ENCODE data around the gene PJVK. TPM values are rescaled to one million over a fixed set of nuclear protein-coding genes. Genes with fewer than 3 reads are reported as not detected.

Gene PJVK
- polyA plus RNA-seq, 3 donors: 1.4 TPM; not detected in 2

DNA sequence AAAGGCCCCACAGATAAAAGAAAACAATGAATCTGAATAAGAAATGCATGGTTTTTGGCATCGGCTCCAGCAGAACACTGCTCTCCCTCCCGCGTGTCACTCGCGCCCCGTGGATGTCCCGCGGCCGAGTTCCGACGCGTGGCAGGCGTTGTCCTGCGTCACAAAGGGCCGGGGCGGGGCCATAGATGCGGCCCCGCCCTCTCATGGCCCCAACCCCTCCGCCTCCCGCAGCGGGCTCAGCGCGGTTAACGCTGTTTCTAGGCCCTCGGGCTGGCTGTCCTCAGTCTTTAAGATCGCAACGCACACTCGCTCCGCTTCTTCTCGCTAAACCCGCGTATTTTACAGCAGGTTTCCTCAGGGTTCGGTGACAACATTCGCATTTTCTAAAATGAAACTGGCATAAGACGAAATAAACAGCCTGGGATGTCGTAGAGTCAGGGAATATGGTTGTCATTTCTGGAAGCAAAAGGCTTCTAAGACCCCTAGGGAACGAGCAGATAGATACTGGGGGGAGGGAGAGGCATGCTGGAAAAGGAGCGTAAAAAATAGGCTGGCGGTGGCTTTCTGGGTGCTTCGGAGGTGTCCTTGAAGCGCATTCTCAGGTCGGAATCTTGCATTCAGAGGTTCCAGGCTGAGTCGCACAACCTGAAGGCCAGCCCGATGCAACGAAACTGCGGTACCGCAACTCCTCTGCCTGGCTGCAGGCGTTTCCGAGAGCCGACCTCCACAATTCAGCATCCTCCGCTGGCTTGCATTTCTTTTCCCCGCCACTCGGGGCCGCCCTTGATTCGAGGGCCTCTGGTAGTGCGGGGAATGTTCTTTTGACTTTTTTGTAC, 27.5 kb downstream of the PJVK start, which contains the start of gene FKBP7:
Gene FKBP7 (minus strand): TSS at position 162 of the 836 bp plus-strand sequence. CDS start 101 bp downstream, at position 61.
- Mint-ChIP-seq H3K4me3 (peak within 1 kb of the TSS; percentile 95 to 98), H3K9me3 (no peaks in the 10 kb centered on the region), H3K27ac (peak within 1 kb of the TSS; percentile 97 to 100 (median 99)), H3K4me1 (peaks cover 34% of the 10 kb centered on the region), H3K27me3 (ENCODE audit: low read depth in 3 of 3) (no peaks in the 10 kb centered on the region), H3K36me3 (no peaks in the 10 kb centered on the region)
- H3K79me2 ChIP-seq (ENCODE audit: insufficient read depth, low read length): peaks cover 35% of the 10 kb centered on the region
- peaks cover 33 to 39% of the 10 kb centered on the region in 2 donors for H3K4me1 ChIP-seq (ENCODE audit: control insufficient read depth in 1 of 2, insufficient read depth in 2 of 2, low read length in 2 of 2)
- H3K27ac ChIP-seq (ENCODE audit: low read depth in 1 of 2, low read length in 2 of 2): peak within 1 kb of the TSS; percentile 90 to 99
- 0% methylated on average over 46 of the region's 56 CpGs for WGBS (ENCODE audit: insufficient coverage)
- DNase-seq: peak; percentile 79 to 81 (median 80)
- no peaks in the 10 kb centered on the region for H3K27me3 ChIP-seq (ENCODE audit: control insufficient read depth in 2 of 2, insufficient read depth in 2 of 2, low read length in 2 of 2)
- TF ChIP-seq, protein P1, sequence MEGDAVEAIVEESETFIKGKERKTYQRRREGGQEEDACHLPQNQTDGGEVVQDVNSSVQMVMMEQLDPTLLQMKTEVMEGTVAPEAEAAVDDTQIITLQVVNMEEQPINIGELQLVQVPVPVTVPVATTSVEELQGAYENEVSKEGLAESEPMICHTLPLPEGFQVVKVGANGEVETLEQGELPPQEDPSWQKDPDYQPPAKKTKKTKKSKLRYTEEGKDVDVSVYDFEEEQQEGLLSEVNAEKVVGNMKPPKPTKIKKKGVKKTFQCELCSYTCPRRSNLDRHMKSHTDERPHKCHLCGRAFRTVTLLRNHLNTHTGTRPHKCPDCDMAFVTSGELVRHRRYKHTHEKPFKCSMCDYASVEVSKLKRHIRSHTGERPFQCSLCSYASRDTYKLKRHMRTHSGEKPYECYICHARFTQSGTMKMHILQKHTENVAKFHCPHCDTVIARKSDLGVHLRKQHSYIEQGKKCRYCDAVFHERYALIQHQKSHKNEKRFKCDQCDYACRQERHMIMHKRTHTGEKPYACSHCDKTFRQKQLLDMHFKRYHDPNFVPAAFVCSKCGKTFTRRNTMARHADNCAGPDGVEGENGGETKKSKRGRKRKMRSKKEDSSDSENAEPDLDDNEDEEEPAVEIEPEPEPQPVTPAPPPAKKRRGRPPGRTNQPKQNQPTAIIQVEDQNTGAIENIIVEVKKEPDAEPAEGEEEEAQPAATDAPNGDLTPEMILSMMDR (IDR thresholded peaks at IDR 0.05): peak; percentile 91
- H3K4me2 ChIP-seq (replicated peaks; ENCODE audit: extremely low read depth, low read length, poor library complexity, severe bottlenecking): peak within 1 kb of the TSS; percentile 97
- peaks cover 3% of the 10 kb centered on the region for H4K20me1 ChIP-seq (ENCODE audit: insufficient read depth, low read length)
- H3K4me3 ChIP-seq (replicated peaks in 1 of 3; ENCODE audit: low read depth in 2 of 3, low read length in 3 of 3): peak within 1 kb of the TSS; percentile 80 to 98 (median 92)
- no peaks in the 10 kb centered on the region for H3K36me3 ChIP-seq (replicated peaks in 1 of 2; ENCODE audit: control insufficient read depth in 1 of 2, insufficient read depth in 2 of 2, low read length in 2 of 2)
- intact Hi-C loops (cut with micrococcal nuclease): loop anchor here in 1 of 2 donors (1.0 kb wide), 1 partner anchor 27 kb away; the partner anchor contains the start of genes PJVK and PRKRA
- no peaks in the 10 kb centered on the region for H3K9me3 ChIP-seq (replicated peaks in 1 of 2; ENCODE audit: control insufficient read depth in 1 of 2, insufficient read depth in 1 of 2, low read length in 2 of 2)
- H2AFZ ChIP-seq (ENCODE audit: insufficient read depth, low read depth, low read length, poor library complexity, severe bottlenecking): peak within 1 kb of the TSS; percentile 96
- H3K9ac ChIP-seq (ENCODE audit: insufficient read depth, low read length, poor library complexity, severe bottlenecking): peak within 1 kb of the TSS; percentile 91

DNA sequence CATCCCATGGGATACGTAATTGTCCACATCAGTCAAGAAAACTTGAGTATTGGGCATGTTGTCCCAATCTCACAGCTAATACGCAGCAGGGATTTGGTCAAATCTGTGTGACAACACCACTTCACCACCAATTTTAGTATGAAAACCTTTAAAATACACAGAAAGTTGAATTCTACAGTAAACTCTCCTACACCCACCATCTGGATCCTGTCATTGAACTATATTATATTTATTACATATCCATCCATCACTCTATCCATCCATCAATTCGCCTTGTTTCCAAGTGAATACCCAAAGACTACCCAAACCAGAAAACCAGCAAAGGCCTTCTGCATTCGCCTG, 28.1 kb downstream of the PJVK start:
- Histone ChIP-seq H3K36me3 (replicated peaks in 1 of 2; ENCODE audit: control insufficient read depth in 1 of 2, insufficient read depth in 2 of 2, low read length in 2 of 2) (no peaks in the 10 kb centered on the region), H3K9ac (ENCODE audit: insufficient read depth, low read length, poor library complexity, severe bottlenecking) (peak overlapping the region; percentile 91), H3K79me2 (ENCODE audit: insufficient read depth, low read length) (peaks cover 41% of the 10 kb centered on the region), H3K9me3 (replicated peaks in 1 of 2; ENCODE audit: control insufficient read depth in 1 of 2, insufficient read depth in 1 of 2, low read length in 2 of 2) (no peaks in the 10 kb centered on the region), H3K27ac (ENCODE audit: low read depth in 1 of 2, low read length in 2 of 2) (peak overlapping the region; percentile 90 to 99), H3K4me2 (replicated peaks; ENCODE audit: extremely low read depth, low read length, poor library complexity, severe bottlenecking) (peak overlapping the region; percentile 97), H4K20me1 (ENCODE audit: insufficient read depth, low read length) (peaks cover 9% of the 10 kb centered on the region), H3K4me3 (replicated peaks in 1 of 3; ENCODE audit: low read depth in 2 of 3, low read length in 3 of 3) (peak overlapping the region; percentile 80 to 98 (median 92)), H2AFZ (ENCODE audit: insufficient read depth, low read depth, low read length, poor library complexity, severe bottlenecking) (peak overlapping the region; percentile 96), H3K4me1 (ENCODE audit: control insufficient read depth in 1 of 2, insufficient read depth in 2 of 2, low read length in 2 of 2) (peaks cover 33 to 39% of the 10 kb centered on the region in 2 donors), H3K27me3 (ENCODE audit: control insufficient read depth in 2 of 2, insufficient read depth in 2 of 2, low read length in 2 of 2) (no peaks in the 10 kb centered on the region)
- Mint-ChIP-seq H3K27ac (peak overlapping the region; percentile 97 to 100 (median 99)), H3K36me3 (no peaks in the 10 kb centered on the region), H3K4me1 (peaks cover 38% of the 10 kb centered on the region), H3K27me3 (ENCODE audit: low read depth in 3 of 3) (no peaks in the 10 kb centered on the region), H3K9me3 (no peaks in the 10 kb centered on the region), H3K4me3 (peak overlapping the region; percentile 95 to 98)
- TF ChIP-seq, protein P1 (IDR thresholded peaks at IDR 0.05): peak; percentile 75
- 7% methylated on average over 2 of the region's 4 CpGs for WGBS (ENCODE audit: insufficient coverage)
- no peak for DNase-seq
- intact Hi-C loops (cut with micrococcal nuclease): loop anchor here in 1 of 2 donors (1.0 kb wide), 1 partner anchor 28 kb away; the partner anchor contains the start of genes PJVK and PRKRA
